IgD-negative memory B cell (primary cell): ENCODE measurements around the gene MYL9. TPM values are rescaled to one million over a fixed set of nuclear protein-coding genes. Genes with fewer than 3 reads are reported as not detected.

Experiments used
- H3K27ac Mint-ChIP-seq, 3 donors: one replicate each; pipeline ENCODE4 v1.8.0; 2020 to 2022; ENCODE audit warnings: mild to moderate bottlenecking in 3 of 3, mixed read lengths in 3 of 3, moderate library complexity in 1 of 3
- H3K27me3 Mint-ChIP-seq: one replicate; pipeline ENCODE4 v1.8.0; 2021; ENCODE audit warnings: mixed read lengths
- H3K36me3 Mint-ChIP-seq: one replicate; pipeline ENCODE4 v1.8.0; 2020; ENCODE audit warnings: mild to moderate bottlenecking, mixed read lengths
- H3K4me1 Mint-ChIP-seq, 3 donors: one replicate each; pipeline ENCODE4 v1.8.0; 2020 to 2022; ENCODE audit warnings: mixed read lengths in 3 of 3, mild to moderate bottlenecking in 1 of 3
- H3K4me3 Mint-ChIP-seq, 4 donors: one replicate each; pipeline ENCODE4 v1.8.0; 2020 to 2022; ENCODE audit warnings: mild to moderate bottlenecking in 4 of 4, mixed read lengths in 4 of 4, moderate library complexity in 3 of 4
- H3K9me3 Mint-ChIP-seq, 3 donors: one replicate each; pipeline ENCODE4 v1.8.0; 2020 to 2021; ENCODE audit warnings: mixed read lengths in 3 of 3, mild to moderate bottlenecking in 1 of 3
- polyA plus RNA-seq: library from polyadenylated mRNA; unstranded; fragments of 300-500 nt; fragmentation: Illumina TruSeq; gene quantifications from one replicate; pipeline ENCODE4 v1.2.3, GENCODE V29; 2021

The MYL9 gene
- polyA plus RNA-seq, 1 donor from 2014 or later = 2.9 TPM

DNA sequence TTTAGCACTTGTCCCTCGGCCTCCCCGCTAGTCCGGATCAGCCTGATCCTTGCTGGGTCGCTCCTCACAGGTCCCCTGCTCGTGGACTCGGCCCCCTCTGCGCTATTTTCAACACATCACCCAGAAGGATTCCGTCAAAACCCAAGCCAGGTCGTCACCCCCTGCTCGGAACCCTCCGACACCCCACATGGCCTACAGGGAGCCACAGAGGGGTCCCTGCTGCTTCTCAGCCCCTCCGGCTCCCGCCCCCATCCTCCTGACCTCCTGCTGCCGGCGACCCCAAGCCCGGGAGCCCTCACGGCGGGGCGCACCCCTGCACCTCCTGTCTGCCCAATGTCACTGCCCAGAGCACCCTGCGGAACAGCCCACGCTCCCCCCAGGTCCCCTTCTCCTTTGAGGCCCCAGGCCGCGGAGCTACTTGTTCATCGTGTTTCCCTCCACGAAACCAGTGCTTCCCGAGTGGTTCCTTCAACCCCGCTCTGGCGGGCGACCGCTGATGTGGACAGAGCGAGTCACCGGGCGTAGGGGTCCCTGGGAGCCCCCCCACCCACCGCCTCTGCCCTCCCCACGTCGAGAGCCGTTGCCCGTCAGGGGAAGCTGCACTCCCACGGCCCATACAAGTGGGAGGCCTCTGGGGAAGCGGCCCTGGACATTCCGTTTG is 638 bp upstream of the MYL9 start:
- peak overlapping the region in 1 of 3 donors; percentile 13 for H3K27ac Mint-ChIP-seq

DNA sequence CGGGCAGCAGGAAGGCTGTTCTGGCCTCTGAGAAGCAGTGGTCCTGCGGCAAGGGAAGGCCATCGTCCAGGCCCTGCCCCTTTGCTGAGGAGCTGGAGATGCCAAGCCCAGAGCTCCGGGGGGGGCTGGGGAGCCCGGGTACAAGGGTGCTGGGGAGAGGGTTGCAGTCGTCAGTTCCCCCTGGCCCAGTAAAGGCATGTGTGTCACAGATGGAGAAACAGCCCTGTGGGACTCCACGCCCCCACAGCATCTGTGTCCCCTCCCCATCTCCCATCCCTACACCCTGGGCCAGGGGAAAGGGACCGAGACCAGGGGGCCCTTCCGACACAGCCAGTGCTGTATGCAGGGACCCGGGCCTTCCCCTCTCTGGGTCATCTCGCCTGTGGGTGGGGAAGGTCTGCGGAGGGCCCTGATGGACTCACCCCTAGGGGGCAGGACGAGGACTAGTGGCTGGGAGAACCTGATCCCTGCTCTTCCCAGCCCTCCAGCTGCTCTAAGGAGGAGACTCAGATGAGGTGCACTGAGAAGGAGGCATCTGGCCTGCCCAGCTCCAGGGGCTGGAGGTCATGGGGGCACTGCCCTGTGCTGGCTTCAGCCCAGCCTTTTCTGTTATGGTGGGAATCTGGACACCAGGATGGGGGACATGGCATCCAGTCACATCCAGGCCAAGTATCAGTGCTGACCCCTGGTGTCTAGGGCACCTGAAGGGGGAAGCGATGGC is 609 bp downstream of the MYL9 start:
- Mint-ChIP-seq H3K27me3 (no peaks in the 10 kb centered on the region), H3K27ac (peak overlapping the region in 1 of 3 donors; percentile 39), H3K4me3 (peak overlapping the region in 3 of 4 donors; percentile 3 to 39 (median 38)), H3K4me1 (peaks cover 0 to 2% (median 1%) of the 10 kb centered on the region in 3 donors), H3K36me3 (no peaks in the 10 kb centered on the region), H3K9me3 (no peaks in the 10 kb centered on the region)

More for the DNA sequence above, 638 bp upstream of the MYL9 start:
- Mint-ChIP-seq H3K9me3 (no peaks in the 10 kb centered on the region), H3K4me3 (peak overlapping the region in 3 of 4 donors; percentile 43 to 57 (median 45)), H3K27me3 (no peaks in the 10 kb centered on the region), H3K36me3 (no peaks in the 10 kb centered on the region), H3K4me1 (peaks cover 0 to 3% (median 0%) of the 10 kb centered on the region in 3 donors)

DNA sequence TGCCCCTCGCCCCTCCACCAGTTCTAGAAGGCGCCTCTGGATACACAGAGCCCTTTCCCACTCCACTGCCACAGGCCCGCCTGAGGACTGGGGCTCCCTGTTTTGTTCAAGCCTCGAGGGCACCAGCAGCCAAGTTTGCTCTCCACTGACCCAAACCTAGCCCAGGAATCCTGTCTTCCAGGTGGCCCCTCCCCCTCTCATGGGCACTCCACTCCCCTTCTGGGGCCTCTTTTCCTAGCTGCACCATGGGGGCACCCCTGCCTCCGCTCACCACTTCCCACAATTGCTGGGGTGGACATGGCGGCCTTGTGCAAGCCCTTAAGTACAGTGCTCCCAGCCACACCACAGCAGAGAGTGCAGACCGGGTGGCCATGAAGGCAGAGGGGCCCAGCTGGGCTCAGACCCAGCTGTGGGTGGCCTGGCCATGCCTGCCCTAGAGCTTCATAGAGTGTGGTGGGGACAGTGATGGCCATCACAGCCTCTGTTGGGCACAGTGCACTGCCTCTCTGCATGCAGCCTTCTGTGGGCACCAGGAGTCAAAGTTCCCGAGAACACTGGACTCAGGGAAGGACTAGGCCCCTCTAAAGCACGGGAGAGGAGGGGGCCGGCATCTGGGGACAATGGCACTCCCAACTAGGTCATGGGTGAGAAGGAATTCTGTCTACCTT is 1.3 kb downstream of the MYL9 start:
- H3K4me1 Mint-ChIP-seq = peaks cover 0 to 1% (median 0%) of the 10 kb centered on the region in 3 donors
- H3K4me3 Mint-ChIP-seq = peak overlapping the region in 1 of 4 donors; percentile 70
- no peaks in the 10 kb centered on the region for H3K9me3 Mint-ChIP-seq
- peak overlapping the region in 1 of 3 donors; percentile 13 for H3K27ac Mint-ChIP-seq
- no peaks in the 10 kb centered on the region for H3K27me3 Mint-ChIP-seq
- H3K36me3 Mint-ChIP-seq = no peaks in the 10 kb centered on the region

DNA sequence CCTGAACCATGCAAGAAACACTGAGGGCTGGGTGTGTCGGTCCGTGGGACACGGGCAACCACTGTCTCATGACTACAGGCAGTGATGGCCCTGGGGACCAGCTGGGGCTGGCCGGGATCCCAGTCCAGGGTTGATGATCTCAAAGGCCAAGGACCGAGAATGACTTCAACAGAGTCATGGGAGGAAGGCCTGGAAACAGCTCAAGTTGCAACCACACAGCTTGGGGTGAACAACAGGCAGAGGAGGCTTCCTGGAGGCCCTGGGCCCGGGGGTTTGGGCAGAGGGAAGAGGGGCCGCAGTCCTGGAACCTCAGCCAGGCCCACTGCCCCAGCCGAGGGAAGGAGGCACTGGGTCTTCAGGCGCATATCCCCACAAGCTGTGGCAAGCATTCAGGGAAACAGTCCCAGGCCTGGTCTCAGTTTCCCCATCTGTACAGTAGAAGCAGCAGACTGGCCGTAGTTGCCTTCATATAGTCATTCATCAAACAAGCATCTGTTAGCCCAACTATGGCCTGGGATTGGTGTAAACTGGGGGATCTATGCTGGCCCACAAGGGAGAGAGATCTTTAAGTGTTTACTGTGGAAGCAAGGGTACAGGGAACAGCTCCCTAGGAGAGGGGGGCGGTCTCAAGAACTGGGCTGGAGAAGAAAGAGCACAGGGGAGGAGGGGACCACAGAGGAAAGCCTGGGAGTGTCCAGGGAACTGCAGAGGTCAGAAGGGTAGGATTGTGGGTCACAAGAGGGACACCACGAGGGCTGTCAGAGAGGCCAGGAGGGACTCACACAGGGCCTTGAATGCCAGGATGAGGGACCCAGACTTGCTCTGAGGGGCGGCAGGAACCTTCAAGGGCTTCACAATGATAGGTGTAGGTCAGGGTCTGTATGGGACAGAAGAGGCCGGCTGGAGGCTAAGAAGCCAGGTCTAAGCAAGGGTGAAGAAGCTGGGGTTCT is 2.1 kb downstream of the MYL9 start:
- H3K27ac Mint-ChIP-seq = no peak overlapping the region
- H3K4me1 Mint-ChIP-seq = peaks cover 0 to 1% (median 0%) of the 10 kb centered on the region in 3 donors
- no peak overlapping the region for H3K4me3 Mint-ChIP-seq
- H3K27me3 Mint-ChIP-seq = no peaks in the 10 kb centered on the region
- no peaks in the 10 kb centered on the region for H3K36me3 Mint-ChIP-seq
- no peaks in the 10 kb centered on the region for H3K9me3 Mint-ChIP-seq

DNA sequence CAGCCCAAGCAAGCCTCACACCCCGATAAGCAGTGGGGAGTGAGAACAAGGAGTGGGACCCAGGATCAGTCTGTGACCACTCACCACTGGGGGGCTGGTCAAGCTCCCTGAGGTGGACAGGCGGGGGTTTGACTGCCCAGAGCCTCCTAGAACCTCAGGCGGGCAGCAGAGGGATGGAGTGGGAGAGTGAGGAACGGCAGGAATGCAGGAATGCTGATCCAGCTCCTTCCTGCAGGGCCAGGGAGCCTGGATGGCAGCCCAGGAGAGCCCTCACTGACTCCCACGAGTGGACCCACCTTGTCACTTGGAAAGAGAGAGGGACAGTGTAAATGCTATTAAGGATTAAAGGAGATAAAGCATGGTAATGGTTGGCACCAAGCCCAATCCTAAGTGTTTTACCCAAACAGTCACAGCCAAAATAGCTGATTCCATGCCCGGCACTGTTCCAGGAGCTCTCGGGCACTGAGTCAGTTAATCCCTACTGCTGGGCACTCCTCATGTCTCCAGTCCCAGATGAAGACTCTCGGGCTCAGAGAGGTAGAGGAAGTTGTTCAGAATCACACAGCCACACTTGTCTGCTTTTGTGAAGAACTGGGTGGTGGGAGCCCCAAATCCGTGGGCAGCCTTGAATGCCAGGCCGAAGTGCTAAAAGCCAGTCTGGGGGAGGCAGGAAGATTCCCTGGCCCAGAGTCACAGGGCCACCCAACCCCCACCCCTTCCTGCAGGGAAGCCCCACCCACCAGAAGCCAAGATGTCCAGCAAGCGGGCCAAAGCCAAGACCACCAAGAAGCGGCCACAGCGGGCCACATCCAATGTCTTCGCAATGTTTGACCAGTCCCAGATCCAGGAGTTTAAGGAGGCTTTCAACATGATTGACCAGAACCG is 3.1 kb downstream of the MYL9 start:
- no peaks in the 10 kb centered on the region for H3K9me3 Mint-ChIP-seq
- no peak overlapping the region for H3K4me3 Mint-ChIP-seq
- peaks cover 0 to 1% (median 0%) of the 10 kb centered on the region in 3 donors for H3K4me1 Mint-ChIP-seq
- no peaks in the 10 kb centered on the region for H3K36me3 Mint-ChIP-seq
- no peak overlapping the region for H3K27ac Mint-ChIP-seq
- no peaks in the 10 kb centered on the region for H3K27me3 Mint-ChIP-seq

DNA sequence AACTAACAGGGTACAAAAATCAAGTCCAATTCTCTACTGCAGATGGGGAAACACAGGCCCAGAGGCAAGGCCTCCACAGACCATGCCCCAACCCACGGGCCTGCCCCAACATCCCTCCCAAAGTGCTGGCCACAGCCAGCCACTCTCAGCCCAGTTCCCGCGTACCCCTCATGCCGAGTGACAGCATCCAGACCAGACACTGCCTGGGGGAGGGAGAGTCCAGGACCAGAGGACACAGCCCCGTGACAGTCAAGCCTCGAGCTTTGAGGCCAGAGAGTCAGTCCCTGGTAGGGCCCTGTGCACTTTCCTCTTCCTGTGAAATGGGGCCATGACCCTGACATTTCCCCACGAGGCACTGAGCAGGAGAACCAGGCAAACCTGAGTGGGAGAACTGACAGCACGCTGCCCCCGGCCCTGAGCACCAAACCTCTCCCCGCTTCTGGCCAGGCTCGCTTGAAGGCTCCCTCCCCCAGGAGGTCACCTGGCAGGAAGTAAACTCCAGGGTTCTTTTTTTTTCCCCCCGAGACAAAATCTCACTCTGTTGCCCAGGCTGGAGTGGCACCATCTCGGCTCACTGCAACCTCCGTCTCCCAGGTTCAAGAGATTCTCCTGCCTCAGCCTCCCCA is 4.9 kb downstream of the MYL9 start:
- no peaks in the 10 kb centered on the region for H3K36me3 Mint-ChIP-seq
- no peak overlapping the region for H3K4me3 Mint-ChIP-seq
- no peaks in the 10 kb centered on the region for H3K27me3 Mint-ChIP-seq
- H3K4me1 Mint-ChIP-seq = peaks cover 0 to 1% (median 1%) of the 10 kb centered on the region in 3 donors
- H3K27ac Mint-ChIP-seq = peak overlapping the region in 1 of 3 donors; percentile 69
- H3K9me3 Mint-ChIP-seq = no peaks in the 10 kb centered on the region

DNA sequence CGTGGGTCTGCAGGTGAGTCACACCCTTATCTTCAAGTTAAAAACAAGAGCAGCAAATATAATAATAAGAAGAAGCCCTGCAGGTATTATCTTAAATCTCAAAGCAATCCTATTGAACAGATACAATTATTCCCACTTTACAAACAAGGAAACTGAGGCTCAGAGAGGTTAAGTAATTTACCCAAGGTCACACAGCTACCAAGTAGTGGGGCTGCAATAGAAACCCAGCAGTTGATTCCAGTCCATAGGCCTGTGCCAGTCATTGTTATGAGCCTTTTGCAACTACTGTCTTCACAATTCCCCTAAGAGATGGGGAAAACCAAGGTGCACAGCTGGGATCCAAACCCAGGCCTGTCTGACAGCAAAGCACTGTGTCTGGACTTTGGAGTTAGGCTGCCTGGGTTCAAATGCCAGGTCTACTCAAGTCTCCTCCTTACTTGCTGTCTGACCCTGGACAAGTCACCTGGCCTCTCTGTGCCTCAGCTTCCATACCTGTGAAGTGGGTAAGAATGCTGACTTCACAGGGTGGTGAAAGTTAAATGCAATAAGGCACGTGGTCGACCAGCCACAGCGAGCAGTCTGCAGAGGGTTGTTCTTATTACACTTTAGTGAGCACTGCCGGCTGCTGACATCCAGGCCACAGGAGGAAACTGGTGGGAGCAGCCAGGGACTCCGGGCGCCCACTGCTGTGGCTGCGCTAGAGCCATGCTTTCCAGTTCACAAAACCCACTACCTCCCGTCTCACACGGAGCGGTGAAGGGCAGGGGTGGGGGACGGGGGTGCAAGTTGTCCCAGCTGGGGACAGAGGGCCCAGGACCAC is 6.1 kb downstream of the MYL9 start:
- Mint-ChIP-seq H3K36me3 (no peaks in the 10 kb centered on the region), H3K27me3 (no peaks in the 10 kb centered on the region), H3K27ac (no peak overlapping the region), H3K9me3 (no peaks in the 10 kb centered on the region), H3K4me3 (no peak overlapping the region), H3K4me1 (peaks cover 0 to 1% (median 1%) of the 10 kb centered on the region in 3 donors)

DNA sequence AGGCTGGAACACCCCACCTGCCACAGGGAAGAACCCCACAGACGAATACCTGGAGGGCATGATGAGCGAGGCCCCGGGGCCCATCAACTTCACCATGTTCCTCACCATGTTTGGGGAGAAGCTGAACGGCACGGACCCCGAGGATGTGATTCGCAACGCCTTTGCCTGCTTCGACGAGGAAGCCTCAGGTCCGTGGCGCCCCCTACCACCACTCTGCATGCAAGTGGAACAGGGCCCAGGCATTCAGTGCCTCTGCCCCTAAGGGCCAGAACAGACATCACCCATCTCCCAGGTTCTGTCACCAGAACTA is 6.6 kb downstream of the MYL9 start:
- peaks cover 0 to 1% (median 1%) of the 10 kb centered on the region in 3 donors for H3K4me1 Mint-ChIP-seq
- H3K36me3 Mint-ChIP-seq = no peaks in the 10 kb centered on the region
- no peak overlapping the region for H3K4me3 Mint-ChIP-seq
- H3K27ac Mint-ChIP-seq = no peak overlapping the region
- H3K27me3 Mint-ChIP-seq = no peaks in the 10 kb centered on the region
- H3K9me3 Mint-ChIP-seq = no peaks in the 10 kb centered on the region

DNA sequence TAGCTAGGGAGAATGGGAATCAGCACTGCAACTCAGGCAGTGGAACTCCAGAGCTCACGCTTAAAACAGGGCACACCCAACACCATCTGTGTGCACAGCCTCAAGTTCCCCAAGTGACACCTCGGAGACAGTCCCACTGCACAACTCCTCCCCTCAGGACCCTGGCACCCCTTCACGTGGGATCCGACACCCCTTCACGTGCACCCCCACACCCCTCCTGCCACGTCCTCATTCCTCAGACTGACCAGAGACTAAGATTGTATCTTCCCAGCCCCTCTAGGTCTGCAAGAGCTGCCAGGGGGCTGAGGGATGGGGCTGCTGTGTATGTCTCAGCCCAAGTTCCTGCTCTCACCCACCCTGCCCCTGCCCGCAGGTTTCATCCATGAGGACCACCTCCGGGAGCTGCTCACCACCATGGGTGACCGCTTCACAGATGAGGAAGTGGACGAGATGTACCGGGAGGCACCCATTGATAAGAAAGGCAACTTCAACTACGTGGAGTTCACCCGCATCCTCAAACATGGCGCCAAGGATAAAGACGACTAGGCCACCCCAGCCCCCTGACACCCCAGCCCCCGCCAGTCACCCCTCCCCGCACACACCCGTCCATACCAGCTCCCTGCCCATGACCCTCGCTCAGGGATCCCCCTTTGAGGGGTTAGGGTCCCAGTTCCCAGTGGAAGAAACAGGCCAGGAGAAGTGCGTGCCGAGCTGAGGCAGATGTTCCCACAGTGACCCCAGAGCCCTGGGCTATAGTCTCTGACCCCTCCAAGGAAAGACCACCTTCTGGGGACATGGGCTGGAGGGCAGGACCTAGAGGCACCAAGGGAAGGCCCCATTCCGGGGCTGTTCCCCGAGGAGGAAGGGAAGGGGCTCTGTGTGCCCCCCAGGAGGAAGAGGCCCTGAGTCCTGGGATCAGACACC is 7.6 kb downstream of the MYL9 start:
- H3K4me3 Mint-ChIP-seq = no peak overlapping the region
- peaks cover 0 to 4% (median 1%) of the 10 kb centered on the region in 3 donors for H3K4me1 Mint-ChIP-seq
- peaks cover 2% of the 10 kb centered on the region for H3K36me3 Mint-ChIP-seq
- H3K27ac Mint-ChIP-seq = no peak overlapping the region
- no peaks in the 10 kb centered on the region for H3K9me3 Mint-ChIP-seq
- no peaks in the 10 kb centered on the region for H3K27me3 Mint-ChIP-seq

DNA sequence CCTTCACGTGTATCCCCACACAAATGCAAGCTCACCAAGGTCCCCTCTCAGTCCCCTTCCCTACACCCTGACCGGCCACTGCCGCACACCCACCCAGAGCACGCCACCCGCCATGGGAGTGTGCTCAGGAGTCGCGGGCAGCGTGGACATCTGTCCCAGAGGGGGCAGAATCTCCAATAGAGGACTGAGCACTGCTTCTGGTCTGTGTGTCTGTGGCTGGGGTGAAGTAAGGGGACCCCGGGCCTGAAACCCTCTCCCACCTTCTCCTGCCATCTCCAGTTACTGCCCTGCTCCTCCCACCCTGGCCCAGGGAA is 8.3 kb downstream of the MYL9 start:
- H3K27me3 Mint-ChIP-seq = no peaks in the 10 kb centered on the region
- H3K4me3 Mint-ChIP-seq = no peak overlapping the region
- H3K36me3 Mint-ChIP-seq = peaks cover 2% of the 10 kb centered on the region
- no peak overlapping the region for H3K27ac Mint-ChIP-seq
- H3K9me3 Mint-ChIP-seq = no peaks in the 10 kb centered on the region
- peaks cover 0 to 4% (median 1%) of the 10 kb centered on the region in 3 donors for H3K4me1 Mint-ChIP-seq

DNA sequence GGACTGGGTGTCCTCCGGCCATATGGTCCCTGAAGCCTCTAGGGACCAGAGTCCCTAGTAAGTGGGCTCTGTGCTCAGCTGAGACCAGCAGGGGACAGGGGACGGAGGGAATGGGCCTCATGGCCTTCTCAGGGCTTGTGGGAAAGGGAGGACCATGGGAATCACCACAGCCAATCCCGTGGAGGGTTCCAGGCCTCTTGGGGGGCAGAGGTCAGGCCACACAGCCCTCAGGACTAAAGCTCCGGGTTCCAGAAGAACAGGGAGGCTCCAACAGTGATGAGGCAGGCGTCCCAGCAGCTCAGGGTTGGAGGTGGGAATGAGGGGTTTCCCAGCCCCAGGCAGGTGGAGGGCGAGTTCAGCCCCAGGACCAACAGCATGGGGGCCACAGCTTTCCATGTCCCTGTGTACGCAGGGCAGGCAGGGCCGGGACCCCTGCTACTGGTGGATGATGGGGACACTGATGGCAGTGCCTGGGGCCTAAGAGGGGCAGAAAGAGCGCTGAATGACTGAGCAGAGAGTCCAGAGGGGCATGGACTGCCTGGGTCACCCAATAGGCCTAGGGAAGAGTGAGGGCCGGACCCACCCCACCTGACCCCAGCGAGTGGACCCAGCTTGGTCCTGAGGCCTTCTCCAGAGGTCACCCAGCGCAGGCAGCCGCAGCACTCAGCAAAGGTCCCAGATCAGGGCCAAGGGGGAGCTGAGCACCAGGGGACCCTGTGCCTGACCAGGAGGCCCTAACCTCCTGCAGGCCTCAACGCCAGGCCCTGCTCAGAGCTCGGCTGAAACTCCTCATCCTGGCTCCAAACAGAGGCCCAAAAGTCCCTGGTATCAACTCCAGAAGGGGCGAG is 8.8 kb downstream of the MYL9 start:
- Mint-ChIP-seq H3K27me3 (no peaks in the 10 kb centered on the region), H3K4me1 (peaks cover 0 to 4% (median 3%) of the 10 kb centered on the region in 3 donors), H3K9me3 (no peaks in the 10 kb centered on the region), H3K27ac (no peak overlapping the region), H3K36me3 (peaks cover 2% of the 10 kb centered on the region), H3K4me3 (no peak overlapping the region)
